ENCODE results near the gene ABHD15.

GRCh38 chr17:29577001-29577370 lies 10.1 kb upstream of the ABHD15 start:
- TF ChIP-seq CTCF (IDR thresholded peaks at IDR 0.05; ENCODE audit: low read depth, low read length, poor library complexity, severe bottlenecking) (no peak), EZH2phosphoT487 (IDR thresholded peaks at IDR 0.05; ENCODE audit: borderline replicate concordance, low read length) (no peak)

Measured in DOHH2 (cell line).